GM21526 (cell line): ENCODE measurements around the gene SETD2.
"Not testable (repeated sequence)": the region's sequence is repeated elsewhere in the genome, so short reads cannot be mapped to it uniquely, and the experiment has no call there.

Experiments used
- ATAC-seq: cut with Tn5 transposase; IDR thresholded peaks from one replicate; pipeline ENCODE4 v1.9.1; 2021; ENCODE audit warnings: moderate library complexity; ENCODE audit not compliant: unreplicated experiment, low FRiP score

Gene SETD2

DNA sequence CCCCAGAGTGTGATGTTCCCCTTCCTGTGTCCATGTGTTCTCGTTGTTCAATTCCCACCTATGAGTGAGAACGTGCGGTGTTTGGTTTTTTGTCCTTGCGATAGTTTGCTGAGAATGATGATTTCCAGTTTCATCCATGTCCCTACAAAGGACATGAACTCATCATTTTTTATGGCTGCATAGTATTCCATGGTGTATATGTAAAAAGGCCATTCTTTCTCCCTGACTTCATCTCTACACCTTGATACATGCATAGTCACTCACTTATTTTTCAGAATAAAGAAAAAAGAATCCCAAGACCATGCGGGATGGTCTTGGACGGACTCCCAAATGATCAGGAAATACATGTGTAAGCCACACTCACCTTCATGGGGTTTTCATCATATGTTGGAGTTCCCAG, 126.6 kb downstream of the SETD2 start:
- not testable (repeated sequence) for ATAC-seq

DNA sequence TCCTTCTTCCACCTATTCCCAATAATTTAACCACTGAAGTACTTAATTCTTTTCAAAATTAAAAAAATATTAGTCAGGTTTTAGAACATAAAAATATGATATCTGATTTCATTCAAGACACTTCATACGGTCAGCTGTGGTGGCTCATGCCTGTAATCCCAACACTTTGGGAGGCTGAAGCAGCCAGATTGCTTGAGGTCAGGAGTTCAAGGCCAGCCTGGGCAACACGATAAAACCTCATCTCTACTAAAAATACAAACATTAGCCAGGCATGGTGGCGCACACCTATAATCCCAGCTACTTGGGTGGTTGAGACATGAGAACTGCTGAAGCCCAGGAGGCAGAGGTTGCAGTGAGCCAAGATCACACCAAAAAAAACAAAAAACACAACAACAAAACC, 127.8 kb downstream of the SETD2 start:
- no peak for ATAC-seq

DNA sequence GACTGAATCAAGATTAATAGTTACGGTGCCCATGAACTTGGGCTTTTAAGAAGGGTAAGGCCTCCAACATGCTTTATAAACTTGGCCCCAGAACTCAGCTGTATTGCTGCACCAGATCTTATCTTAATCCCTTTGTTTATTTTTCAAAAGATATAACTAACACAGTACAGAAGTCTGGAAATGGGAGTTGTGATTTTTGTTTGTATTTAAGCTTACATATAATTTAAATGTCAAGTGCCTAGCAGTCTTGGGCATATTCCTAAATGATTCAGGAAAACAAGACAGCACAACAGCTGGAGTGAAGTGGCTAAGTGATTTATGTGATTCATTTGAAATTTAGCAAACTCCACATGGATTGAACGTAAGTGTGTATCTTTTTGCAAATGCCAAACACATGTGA, 128.3 kb downstream of the SETD2 start:
- no peak for ATAC-seq

DNA sequence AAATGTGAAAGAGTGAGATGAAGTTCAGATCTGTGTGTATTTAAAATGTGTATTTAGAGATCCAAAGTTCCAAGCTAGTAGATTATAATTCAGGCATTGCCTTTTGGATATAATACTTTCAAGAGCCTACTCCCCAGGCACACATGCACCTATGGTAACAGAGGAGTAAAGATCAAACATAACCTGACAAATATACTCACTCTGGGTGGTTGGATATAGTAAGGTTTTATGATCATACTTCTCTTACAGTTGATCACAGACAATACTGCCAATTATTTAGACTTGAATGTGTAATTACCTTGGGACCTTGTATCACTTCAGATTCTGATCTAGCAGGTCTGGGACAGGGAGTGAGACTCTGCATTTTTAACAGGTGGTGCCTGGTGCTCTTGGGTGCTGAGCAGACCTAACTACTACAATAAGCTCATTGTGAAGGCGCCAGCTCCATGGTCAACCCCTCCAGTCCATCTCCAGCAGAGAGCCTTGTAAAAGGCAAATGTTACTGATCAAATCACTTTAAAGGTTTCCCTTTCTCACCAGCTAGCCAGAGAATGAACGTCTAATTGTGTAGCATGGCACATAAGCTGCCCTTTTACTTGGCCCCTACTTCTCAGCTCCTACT, 128.9 kb downstream of the SETD2 start:
- ATAC-seq = no peak

DNA sequence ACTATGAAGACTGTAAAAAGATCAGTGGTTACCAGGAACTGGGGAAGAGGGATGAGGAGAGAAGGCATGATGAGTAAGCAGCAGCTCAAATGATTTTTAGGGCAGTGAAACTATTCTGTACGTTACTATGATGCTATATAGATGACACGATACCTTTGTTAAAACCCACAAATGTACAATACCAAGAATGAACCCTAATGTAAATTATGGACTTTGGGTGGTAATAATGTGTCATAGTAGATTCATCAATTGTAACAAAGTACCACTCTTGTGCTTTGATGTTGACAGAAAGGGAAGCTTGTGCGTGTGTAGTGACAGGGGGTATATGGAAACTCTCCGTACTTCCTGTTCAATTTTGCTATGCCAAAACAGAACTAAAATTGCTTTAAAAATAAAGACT, 132.9 kb downstream of the SETD2 start:
- ATAC-seq = not testable (repeated sequence)

DNA sequence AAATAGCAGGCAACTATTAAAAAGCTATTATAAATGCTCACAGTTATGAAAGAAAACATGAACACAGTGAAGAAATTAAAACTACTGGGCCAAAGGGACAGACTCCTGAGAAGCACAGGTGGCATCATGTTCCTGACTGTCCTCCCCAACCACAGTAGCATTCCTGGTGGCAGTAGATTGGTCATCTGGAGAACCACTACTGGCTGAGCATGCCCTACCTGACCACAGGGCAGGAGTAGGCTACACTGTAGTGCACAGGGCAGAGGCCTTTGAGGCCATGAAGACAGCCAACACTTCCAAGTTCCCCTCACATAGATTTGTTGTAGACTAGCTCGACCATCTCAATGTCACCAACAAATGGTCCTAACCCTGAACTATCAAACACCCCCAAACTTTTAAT, 135.2 kb downstream of the SETD2 start:
- no peak for ATAC-seq

DNA sequence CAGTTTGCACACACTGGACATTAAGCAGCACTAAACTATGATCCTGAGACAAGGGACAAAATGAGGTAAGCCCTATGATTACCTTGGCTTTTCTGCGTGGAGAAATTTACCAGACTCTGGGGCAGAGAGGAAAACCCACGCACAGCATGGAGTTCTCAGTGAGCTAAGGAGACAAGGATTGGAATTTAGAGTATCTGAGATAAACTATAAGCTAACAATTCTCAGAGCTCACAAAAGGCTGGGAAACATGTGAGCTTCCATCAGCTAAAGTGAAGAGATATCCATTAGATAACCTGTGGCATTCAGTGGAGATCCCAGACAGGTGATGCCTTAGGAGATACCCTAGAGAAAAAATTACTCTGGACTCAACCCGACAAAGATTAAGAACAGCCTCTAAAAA, 135.8 kb downstream of the SETD2 start:
- ATAC-seq = no peak

DNA sequence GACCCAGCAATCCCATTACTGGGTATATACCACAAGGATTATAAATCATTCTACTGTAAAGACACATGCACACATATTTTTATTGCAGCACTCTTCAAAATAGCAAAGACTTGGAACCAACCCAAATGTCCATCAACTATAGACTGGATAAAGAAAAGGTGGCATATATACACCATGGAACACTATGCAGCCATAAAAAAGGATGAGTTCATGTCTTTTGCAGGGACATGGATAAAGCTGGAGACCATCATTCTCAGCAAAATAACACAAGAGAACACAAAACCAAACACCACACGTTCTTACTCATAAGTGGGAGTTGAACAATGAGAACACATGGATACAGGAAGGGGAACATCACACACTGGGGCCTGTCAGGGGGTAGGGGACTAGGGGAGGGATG, 137.5 kb downstream of the SETD2 start:
- ATAC-seq = not testable (repeated sequence)

DNA sequence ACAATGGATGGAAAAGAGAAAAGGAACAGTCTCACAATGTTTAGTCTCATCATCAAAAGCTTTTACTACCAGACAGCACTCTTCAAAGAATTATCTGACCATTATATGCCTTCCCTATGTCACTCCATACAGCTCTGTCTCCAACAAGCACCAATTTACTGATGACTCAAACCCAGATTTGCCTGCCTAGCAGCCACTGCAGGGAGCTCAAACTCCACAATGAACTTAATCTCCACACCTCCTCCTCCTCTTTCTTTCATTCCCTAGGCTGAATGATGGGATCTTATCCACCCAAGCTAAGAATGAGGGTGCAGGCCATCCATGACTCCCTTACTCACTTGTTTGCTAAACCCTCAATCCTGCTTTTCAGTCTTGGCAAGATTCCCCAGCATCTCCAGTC, 139.0 kb downstream of the SETD2 start:
- ATAC-seq = no peak

DNA sequence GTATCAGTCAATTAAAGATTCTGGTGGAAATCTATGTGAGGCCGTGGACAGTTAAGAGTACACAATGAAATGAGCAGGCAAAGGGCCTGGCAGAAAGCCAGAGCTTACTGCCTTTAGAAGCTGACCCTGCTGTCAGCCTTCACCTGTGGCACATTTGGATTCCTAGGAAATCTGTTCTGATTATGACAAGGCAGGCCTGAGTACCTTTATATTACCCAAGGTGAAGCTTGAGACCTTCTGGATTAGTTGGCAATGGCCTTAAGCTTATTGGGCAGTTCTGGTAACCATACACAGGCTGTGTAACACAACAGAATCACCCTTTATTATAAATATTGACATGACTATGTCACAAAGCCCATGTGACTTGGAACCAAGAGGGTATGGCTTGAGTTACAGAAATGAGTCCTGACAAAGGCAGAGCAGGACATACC, 141.3 kb downstream of the SETD2 start:
- no peak for ATAC-seq

DNA sequence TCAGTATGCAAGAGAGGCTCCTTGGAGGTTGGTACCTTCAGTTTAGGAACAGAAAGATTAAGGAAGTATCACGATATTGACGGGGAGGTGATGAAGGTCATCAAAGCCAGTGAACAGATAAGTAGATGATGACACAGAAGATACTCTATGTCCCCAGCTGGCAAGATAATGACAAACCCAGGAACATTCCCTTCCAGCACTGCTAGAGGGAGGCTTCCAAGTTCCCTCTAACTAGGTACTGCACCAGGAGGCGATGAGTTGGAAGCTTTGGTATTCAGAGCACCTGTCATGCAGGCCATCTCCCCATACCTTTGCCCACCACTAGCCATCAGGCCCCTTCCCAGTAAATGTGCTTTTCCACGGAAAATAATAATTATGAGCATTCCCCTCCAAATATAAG, 143.6 kb downstream of the SETD2 start:
- no peak for ATAC-seq

DNA sequence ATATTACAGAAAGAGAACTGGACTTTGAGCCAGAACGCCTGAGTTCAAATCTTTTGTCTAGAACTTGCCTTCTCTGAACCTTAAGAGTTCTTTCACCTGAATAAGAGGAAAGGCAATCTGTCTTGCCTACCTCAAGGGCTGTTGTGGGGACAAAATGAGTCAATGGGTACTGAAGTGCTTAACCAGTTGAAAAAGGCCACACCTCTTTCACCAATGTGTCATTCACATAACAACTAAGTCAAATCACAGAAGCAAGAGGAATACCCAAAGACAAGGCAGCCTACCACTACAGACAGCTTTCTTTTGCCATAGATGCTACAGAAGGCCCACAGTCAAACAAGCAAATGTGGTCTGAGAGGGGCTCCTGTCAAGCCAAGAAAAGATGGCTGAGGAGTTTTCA, 144.7 kb downstream of the SETD2 start:
- no peak for ATAC-seq

DNA sequence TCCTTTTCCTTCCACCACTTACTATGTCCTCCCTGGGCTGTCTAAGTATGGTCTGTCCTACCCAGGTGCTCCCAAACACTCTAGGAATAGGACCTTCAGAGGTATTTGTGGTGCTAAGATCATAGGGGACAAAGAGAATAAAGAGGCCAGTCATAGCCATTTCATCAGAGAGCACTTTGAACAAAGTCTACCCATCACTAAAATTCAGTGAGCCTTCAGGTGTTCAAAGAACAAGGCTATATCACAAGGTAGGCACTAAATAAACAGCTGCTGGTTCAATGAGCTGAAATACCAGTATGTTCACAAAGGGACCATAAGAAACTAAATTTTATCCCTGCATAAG, 145.7 kb downstream of the SETD2 start:
- no peak for ATAC-seq

DNA sequence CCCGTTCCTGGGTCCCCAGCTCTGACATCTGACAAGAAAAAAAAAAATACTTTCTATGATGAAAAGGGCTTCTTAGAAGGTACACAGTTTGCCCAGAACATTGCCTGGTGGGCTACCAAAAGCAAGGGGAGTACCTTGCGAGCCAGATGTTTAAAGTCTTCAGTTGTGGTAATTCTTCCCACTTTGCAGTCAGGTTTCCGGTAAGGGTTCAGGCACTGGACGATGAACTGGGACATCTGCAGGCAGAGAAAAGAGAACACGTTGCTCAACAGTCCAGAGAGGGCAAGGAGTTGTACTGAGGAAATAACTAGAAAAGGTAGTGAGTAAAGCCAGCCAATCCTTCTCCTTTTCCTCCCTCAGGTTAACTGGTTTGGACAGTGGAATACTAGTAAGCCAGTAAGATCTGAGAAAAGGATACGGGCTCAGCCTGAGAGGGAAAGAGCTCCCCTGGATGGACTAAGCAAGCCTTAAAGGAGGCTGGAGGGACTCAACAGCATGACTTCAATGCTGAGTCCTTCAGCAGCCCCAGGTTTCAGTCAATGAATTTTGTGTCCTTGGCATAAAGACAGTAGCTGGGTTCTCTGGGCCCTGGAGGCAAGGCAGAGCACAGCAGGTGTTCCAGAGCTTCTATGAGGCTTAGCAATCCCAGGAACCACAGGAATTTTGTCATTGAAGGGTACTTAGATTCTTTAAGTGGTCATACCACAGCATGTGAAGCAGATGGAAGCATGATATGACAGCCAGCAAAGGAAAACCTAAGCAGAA, 146.2 kb downstream of the SETD2 start:
- ATAC-seq = no peak

DNA sequence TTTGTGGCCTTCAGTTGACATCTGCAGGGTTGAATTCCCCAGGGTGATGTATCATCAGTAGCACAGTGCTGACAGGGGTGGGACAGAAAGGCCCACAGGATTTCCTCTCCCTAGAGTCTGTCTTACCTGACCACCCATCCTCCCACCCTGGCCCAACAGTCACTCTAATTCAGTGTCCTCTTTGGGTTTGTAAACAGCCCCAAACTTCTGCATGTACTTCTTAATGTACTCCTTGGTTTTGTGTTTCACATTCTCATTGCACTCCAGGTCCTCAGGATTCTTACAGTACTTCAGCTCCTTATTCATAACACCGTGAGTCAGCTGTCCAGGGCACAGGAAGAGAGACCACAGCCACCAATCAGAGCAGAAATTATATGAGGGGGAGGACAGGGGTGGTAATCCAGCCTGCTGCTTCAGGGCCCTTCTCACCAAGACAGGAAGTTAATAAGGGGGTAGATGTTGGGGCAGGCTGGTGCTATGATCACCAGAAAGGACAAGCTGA, 146.9 kb downstream of the SETD2 start:
- ATAC-seq = no peak

DNA sequence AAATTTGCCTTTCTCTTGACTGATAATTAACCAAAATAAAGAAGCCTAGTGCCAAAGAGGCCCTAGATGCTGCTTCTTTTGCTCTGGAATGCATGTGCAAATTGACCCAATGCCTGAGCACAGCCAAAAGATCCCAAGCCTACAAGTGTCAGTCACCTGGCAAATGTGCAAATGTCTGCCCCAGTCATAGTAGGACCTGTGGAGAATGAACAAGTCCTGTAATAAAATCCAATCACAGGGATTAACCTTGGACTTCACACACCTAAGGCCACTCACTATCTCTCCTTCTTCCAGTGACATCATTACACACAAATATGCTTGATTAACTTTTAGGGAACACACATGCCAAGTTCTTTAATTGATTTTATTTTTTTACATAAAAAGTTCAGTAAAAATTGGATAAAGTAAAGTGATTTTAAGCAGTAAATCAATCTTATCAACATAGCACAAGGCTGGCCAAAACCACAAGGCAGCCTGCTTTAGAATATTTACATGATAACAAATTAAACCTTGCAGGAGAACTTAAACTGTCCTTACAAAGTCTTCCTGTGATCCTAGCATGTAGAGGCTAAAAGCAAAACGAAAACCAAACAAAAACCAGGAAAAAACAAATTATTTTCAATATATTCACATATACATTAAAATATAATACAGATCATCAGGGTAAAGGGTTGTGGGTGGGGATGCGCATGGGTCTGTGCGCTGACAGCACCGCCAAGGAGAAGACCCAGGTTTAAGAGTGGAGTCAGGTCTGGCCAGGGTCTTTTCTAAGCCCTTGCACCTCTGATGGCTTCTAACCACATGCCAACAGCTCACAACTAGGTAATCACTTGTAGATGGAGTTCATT, 147.6 kb downstream of the SETD2 start:
- no peak for ATAC-seq

DNA sequence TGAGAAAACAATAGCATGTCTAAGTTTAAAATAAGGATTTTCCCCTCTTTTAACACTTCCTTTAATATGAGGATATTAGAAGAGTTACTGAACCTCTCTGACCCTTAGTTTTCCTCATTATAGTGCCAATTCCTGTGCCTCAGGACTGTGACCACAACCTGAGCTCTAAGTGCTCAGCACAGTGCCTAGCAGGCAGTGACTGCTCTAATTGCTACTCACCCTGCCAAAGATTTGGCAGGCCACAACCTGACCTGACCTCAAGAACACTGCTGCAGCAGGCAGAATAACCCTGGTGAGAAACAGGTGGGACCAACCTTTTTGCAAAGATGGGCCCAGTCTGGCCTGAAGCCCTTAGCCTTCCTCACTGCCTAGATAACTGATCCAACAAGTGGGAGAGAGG, 148.8 kb downstream of the SETD2 start:
- no peak for ATAC-seq

DNA sequence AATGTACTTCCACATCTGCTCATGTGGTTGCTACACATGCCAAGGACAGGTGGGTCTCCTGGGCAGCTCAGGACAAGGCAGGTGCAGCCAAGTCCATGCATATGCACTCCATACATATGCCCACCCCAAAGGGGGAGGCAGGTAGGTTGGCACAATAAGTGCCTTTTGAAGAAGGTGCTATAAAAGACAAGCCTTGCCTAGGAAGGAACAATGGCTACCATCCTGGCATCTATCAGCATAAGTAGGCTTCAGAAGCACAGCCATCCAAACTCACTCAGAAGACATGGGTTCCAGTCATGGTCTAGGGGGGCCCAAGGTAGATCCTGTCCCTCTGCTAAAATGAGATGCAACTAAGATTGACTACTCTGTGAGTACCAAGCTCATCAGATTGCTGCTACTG, 149.9 kb downstream of the SETD2 start:
- ATAC-seq = no peak

DNA sequence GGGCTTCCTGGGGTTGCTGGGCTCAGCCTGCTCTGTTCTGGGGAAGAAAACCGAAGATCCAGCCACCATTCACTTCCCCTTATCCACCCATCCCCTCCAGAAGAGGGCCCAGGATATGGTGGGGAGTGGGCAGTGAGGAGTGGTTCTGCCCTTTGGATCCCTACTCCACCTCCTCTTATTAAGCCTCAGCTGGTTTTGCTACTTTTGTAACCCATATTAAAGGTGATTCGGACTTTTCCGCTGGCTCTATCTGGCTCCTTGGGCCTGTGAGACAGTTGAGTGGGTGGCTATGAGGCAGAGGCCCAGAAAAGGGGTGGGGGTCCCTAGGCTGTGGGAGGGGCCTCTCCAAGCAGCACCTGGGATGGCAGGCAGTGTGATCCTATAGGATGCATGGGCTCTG, 150.7 kb downstream of the SETD2 start:
- ATAC-seq = no peak

DNA sequence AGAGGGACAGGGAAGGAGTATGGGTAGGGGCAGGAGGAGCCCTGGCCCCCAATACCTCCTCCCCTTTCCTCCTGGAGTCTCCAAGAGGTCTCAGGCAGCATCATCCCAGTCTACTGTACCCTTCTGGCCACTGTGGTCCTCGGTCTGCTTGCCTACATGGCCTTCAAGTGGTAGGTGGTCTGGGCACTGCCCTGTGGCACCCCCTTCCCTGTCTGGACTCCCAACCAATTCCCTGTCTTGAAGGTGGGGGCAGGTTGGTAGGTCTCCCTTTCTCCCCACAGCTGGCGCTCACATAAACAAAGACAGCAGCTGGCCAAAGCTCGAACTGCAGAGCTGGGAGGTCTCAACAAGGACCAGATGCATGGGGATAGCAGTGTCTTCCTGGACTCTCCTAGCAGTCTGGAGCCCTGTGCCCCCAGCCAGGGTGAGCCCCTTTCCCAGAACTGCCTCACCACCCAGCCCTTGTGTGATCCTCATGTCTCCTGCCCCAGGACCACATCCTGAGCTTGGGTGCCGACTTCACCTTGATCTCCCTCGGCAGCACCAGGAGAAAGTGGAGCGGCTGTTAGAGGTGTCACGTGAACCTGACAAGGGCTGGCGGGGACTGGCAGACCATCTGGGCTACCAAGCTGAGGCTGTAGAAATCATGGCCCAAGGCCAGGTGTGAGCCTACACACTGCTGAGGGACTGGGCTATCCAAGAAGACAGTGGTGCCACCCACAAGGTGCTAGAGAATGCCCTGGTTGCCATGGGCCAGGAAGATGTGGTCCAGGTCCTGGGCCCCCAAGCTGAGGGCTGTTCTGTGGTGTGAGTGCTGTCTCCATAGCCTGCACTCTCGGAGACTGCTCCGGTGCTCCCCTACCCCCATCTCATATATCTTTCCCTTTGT, 151.3 kb downstream of the SETD2 start:
- no peak for ATAC-seq
